Type B pancreatic cell (in vitro differentiated cells): ENCODE measurements around the gene PDE3A. TPM values are rescaled to one million over a fixed set of nuclear protein-coding genes. Genes with fewer than 3 reads are reported as not detected.

ENCODE experiments used
- DNase-seq: peaks from one replicate; pipeline ENCODE4 v3.0.0; 2021; ENCODE audit warnings: mixed read lengths; ENCODE audit not compliant: unreplicated experiment; ENCODE audit errors: extremely low spot score
- H3K27ac Mint-ChIP-seq: 2 replicates; pipeline ENCODE4 v1.8.0; 2021; ENCODE audit warnings: mild to moderate bottlenecking, mixed read lengths
- H3K27me3 Mint-ChIP-seq: 2 replicates; pipeline ENCODE4 v1.8.0; 2021; ENCODE audit warnings: mixed read lengths
- H3K36me3 Mint-ChIP-seq: 2 replicates; pipeline ENCODE4 v1.8.0; 2021; ENCODE audit warnings: mixed read lengths
- H3K4me1 Mint-ChIP-seq: one replicate; pipeline ENCODE4 v1.8.0; 2021; ENCODE audit warnings: mixed read lengths; ENCODE audit not compliant: unreplicated experiment
- H3K4me3 Mint-ChIP-seq: 2 replicates; pipeline ENCODE4 v1.8.0; 2021; ENCODE audit warnings: mild to moderate bottlenecking, mixed read lengths
- H3K9me3 Mint-ChIP-seq: 2 replicates; pipeline ENCODE4 v1.8.0; 2021; ENCODE audit warnings: mixed read lengths
- CTCF ChIP-seq: fragments of 200-600 bp; sonication (generic); conservative IDR thresholded peaks from 2 replicates; pipeline ENCODE4 v1.5.0; 2021; ENCODE audit warnings: antibody characterized with exemption, mild to moderate bottlenecking
- total RNA-seq: library from RNA; stranded (reverse); gene quantifications from 2 replicates; pipeline ENCODE4 v1.2.1, GENCODE V29; 2021; ENCODE audit warnings: low replicate concordance

Gene PDE3A
- total RNA-seq, 1 donor from 2014 or later = 19.7 TPM

GRCh38 chr12:20342111-20342510 lies 26.2 kb upstream of the PDE3A start:
- no peak overlapping the region for H3K4me3 Mint-ChIP-seq
- H3K4me1 Mint-ChIP-seq = no peaks in the 10 kb centered on the region
- H3K27me3 Mint-ChIP-seq = no peaks in the 10 kb centered on the region
- DNase-seq = no peak
- TF ChIP-seq CTCF = no peak
- no peaks in the 10 kb centered on the region for H3K9me3 Mint-ChIP-seq
- no peaks in the 10 kb centered on the region for H3K36me3 Mint-ChIP-seq
- no peak overlapping the region for H3K27ac Mint-ChIP-seq

GRCh38 chr12:20345866-20346265 lies 22.5 kb upstream of the PDE3A start:
- Mint-ChIP-seq H3K9me3 (peaks cover 5% of the 10 kb centered on the region), H3K27ac (no peak overlapping the region), H3K4me3 (no peak overlapping the region), H3K27me3 (no peaks in the 10 kb centered on the region), H3K4me1 (no peaks in the 10 kb centered on the region), H3K36me3 (no peaks in the 10 kb centered on the region)
- DNase-seq = no peak
- no peak for TF ChIP-seq CTCF

GRCh38 chr12:20350026-20350425 lies 18.3 kb upstream of the PDE3A start:
- no peak overlapping the region for H3K27ac Mint-ChIP-seq

GRCh38 chr12:20350495-20350894 lies 17.8 kb upstream of the PDE3A start:
- no peak for TF ChIP-seq CTCF
- DNase-seq = no peak
- no peak overlapping the region for H3K4me3 Mint-ChIP-seq
- no peaks in the 10 kb centered on the region for H3K27me3 Mint-ChIP-seq
- H3K36me3 Mint-ChIP-seq = peaks cover 3% of the 10 kb centered on the region
- H3K9me3 Mint-ChIP-seq = peaks cover 5% of the 10 kb centered on the region
- H3K4me1 Mint-ChIP-seq = no peaks in the 10 kb centered on the region
- H3K27ac Mint-ChIP-seq = no peak overlapping the region

More at GRCh38 chr12:20350026-20350425, 18.3 kb upstream of the PDE3A start:
- DNase-seq = no peak
- Mint-ChIP-seq H3K4me1 (no peaks in the 10 kb centered on the region), H3K27me3 (no peaks in the 10 kb centered on the region), H3K4me3 (no peak overlapping the region), H3K9me3 (peaks cover 5% of the 10 kb centered on the region), H3K36me3 (peaks cover 1% of the 10 kb centered on the region)
- no peak for TF ChIP-seq CTCF

GRCh38 chr12:20351406-20351805 lies 16.9 kb upstream of the PDE3A start:
- Mint-ChIP-seq H3K4me1 (no peaks in the 10 kb centered on the region), H3K27ac (no peak overlapping the region)

More at GRCh38 chr12:20351406-20351805, 16.9 kb upstream of the PDE3A start:
- Mint-ChIP-seq H3K36me3 (peaks cover 3% of the 10 kb centered on the region), H3K4me3 (no peak overlapping the region), H3K27me3 (no peaks in the 10 kb centered on the region), H3K9me3 (peaks cover 5% of the 10 kb centered on the region)
- TF ChIP-seq CTCF = no peak
- no peak for DNase-seq
